Upper lobe of left lung (tissue), 6 donors: ENCODE data around the gene GEMIN2. TPM values are rescaled to one million over a fixed set of nuclear protein-coding genes. Genes with fewer than 3 reads are reported as not detected.
"Not testable (repeated sequence)": the region's sequence is repeated elsewhere in the genome, so short reads cannot be mapped to it uniquely, and the experiment has no call there.

Source experiments
- ATAC-seq, 2 donors: fragments of 200-7000 bp; cut with Tn5 transposase; one replicate each; pipeline ENCODE4 v1.9.1; 2022; ENCODE audit warnings: mild to moderate bottlenecking in 2 of 2, moderate library complexity in 2 of 2; ENCODE audit not compliant: low FRiP score in 2 of 2
- DNase-seq, 2 donors: peaks; one replicate each; pipeline ENCODE4 v3.0.0-alpha.2; 2019 to 2020
- H3K27ac ChIP-seq, 4 donors: fragments of 200-600 bp; sonication (generic); one replicate each; pipeline ENCODE4 v1.5.1; 2016 to 2019
- H3K27me3 ChIP-seq, 4 donors: fragments of 200-600 bp; sonication (generic); one replicate each; pipeline ENCODE4 v1.5.1; 2017 to 2019
- H3K36me3 ChIP-seq, 4 donors: fragments of 200-600 bp; sonication (generic); one replicate each; pipeline ENCODE4 v1.5.1; 2016 to 2019
- H3K4me1 ChIP-seq, 4 donors: fragments of 200-600 bp; sonication (generic); one replicate each; pipeline ENCODE4 v1.5.1; 2018 to 2019
- H3K4me3 ChIP-seq, 4 donors: fragments of 200-600 bp; sonication (generic); one replicate each; pipeline ENCODE4 v1.5.1; 2017 to 2019; ENCODE audit warnings: mild to moderate bottlenecking in 2 of 4, moderate library complexity in 1 of 4
- H3K9me3 ChIP-seq, 4 donors: fragments of 200-600 bp; sonication (generic); one replicate each; pipeline ENCODE4 v1.5.1; 2018 to 2019
- CTCF ChIP-seq, 6 experiments: fragments of 450-650 bp in 4 of 6; fragments of 200-600 bp in 2 of 6; sonication (generic) in 2 of 6; IDR thresholded peaks; one replicate each; pipeline ENCODE4 v1.5.1; 2016 to 2019; ENCODE audit warnings: antibody characterized with exemption in 6 of 6
- EP300 ChIP-seq, 4 donors: sonication (generic); formaldehyde crosslinking; IDR thresholded peaks; one replicate each; pipeline ENCODE4 v1.5.1; 2017; ENCODE audit warnings: antibody characterized with exemption in 4 of 4, control low read depth in 2 of 4
- POLR2A ChIP-seq, 4 donors: fragments of 450-650 bp; IDR thresholded peaks; one replicate each; pipeline ENCODE4 v1.5.1; 2016 to 2017; ENCODE audit warnings: antibody characterized with exemption in 4 of 4, mild to moderate bottlenecking in 2 of 4
- POLR2AphosphoS5 ChIP-seq, 2 donors: sonication (generic); formaldehyde crosslinking; IDR thresholded peaks; one replicate each; pipeline ENCODE4 v1.5.1; 2017; ENCODE audit warnings: antibody characterized with exemption in 2 of 2
- WGBS, 2 donors: methylation state at CpG; one replicate each; pipeline ENCODE4 v1.1.5; 2017 to 2018; 5-methylcytosine and 5-hydroxymethylcytosine counted together
- total RNA-seq, 6 donors: library from RNA; depleted of rRNA in 4 of 6; stranded (reverse); fragments of >200 nt in 4 of 6; gene quantifications; one replicate each; pipeline versions ENCODE4 v1.1.0 to v1.2.1, GENCODE V29; 2016 to 2021
- donor health status: DM: no; HTN: no; CAD: no; lungs with moderate emphysema.
- donor health status: DM: no; HTN: yes; CAD: no; lungs with severe emphysema.

GEMIN2 gene
- total RNA-seq, 6 donors from 2014 or later = 8.1 to 26.1 (median 12.8) TPM

DNA sequence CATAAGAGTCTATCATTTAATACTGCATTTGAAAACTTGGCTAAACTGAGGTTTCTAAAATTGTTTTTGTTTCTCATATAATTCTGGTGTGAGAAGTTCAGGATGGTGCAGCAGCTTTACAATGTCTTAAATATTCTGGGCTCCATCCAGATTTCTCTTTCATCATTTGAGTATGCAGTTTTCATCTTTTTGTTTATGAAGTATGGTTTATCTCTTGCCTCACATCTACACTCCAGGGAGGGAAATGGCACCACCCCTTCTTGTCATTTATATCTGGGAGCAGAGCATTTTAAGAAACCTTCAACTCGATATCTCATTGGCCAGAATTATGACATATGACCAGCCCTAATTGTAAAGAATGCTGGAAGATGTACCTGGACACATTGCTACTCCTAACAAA lies 24.3 kb downstream of the GEMIN2 start:
- TF ChIP-seq POLR2AphosphoS5 (IDR thresholded peaks at IDR 0.05) (no peak), CTCF (IDR thresholded peaks at IDR 0.05) (no peak), POLR2A (IDR thresholded peaks at IDR 0.05) (no peak), EP300 (IDR thresholded peaks at IDR 0.05) (no peak)
- Histone ChIP-seq H3K27me3 (no peaks in the 10 kb centered on the region), H3K4me3 (no peak overlapping the region), H3K9me3 (no peaks in the 10 kb centered on the region), H3K27ac (no peak overlapping the region), H3K36me3 (peaks cover 0 to 65% (median 8%) of the 10 kb centered on the region in 4 donors), H3K4me1 (no peaks in the 10 kb centered on the region)
- WGBS, 2 donors = 68 to 81% methylated on average over 1 of the region's 1 CpG
- no peak for DNase-seq
- no peak for ATAC-seq

DNA sequence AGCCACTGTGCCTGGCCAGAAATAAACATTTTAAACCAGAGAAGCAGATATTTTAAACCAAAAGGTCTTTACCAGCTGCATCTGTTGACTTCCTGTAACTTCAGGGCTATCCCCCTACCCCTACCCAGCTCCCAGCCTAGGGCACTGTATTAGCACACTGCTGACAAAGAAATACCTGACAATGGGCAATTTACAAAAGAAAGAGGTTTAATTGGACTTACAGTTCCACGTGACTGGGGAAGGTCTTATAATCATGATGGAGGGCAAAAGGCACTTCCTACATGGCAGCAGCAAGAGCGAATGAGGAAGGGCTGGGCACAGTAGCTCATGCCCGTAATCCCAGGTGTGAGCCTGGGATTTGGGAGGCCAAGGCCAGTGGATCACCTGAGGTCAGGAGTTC lies 26.0 kb downstream of the GEMIN2 start:
- no peak overlapping the region for H3K27ac ChIP-seq
- no peak overlapping the region for H3K4me3 ChIP-seq
- H3K4me1 ChIP-seq = no peaks in the 10 kb centered on the region
- peaks cover 0 to 48% (median 3%) of the 10 kb centered on the region in 4 donors for H3K36me3 ChIP-seq
- H3K9me3 ChIP-seq = no peaks in the 10 kb centered on the region
- WGBS, 2 donors = 92 to 100% methylated on average over 3 of the region's 3 CpGs
- H3K27me3 ChIP-seq = no peaks in the 10 kb centered on the region
- no peak for TF ChIP-seq CTCF (IDR thresholded peaks at IDR 0.05)
- no peak for TF ChIP-seq POLR2A (IDR thresholded peaks at IDR 0.05)
- TF ChIP-seq EP300 (IDR thresholded peaks at IDR 0.05) = no peak
- TF ChIP-seq POLR2AphosphoS5 (IDR thresholded peaks at IDR 0.05) = no peak
- DNase-seq = no peak
- ATAC-seq = no peak

DNA sequence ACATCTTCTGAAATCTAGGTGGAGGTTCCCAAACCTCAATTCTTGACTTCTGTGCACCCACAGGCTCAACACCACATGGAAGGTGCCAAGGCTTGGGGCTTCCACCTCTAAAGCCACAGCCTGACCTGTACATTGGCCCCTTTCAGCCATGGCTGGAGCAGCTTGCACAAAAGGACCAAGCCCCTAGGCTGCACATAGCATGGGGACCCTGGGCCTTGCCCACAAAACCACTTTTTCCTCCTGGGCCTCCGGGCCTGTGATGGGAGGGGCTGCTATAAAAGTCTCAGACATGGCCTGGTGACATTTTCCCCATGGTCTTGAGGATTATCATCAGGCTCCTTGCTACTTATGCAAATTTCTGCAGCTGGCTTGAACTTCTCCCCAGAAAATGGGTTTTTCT lies 27.5 kb downstream of the GEMIN2 start:
- H3K36me3 ChIP-seq = peaks cover 0 to 42% (median 3%) of the 10 kb centered on the region in 4 donors
- not testable (repeated sequence) for H3K27ac ChIP-seq, H3K4me1 ChIP-seq, DNase-seq, H3K4me3 ChIP-seq, ATAC-seq, H3K9me3 ChIP-seq, H3K27me3 ChIP-seq
- WGBS, 2 donors = 78 to 89% methylated on average over 1 of the region's 1 CpG

DNA sequence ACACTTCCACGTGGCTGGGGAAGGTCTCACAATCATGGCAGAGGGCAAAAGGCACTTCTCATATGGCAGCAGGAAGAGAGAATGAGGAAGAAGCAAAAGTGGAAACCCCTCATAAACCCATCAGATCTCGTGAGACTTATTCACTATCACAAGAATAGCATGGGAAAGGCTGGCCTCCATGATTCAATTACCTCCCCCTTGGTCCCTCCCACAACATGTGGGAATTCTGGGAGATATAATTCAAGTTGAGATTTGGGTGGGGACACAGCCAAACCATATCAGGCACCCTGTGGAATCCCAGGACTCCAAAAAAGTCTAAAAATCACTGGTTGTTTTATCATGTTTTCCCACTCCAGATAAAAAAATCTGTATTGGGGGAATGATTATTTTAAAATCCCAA lies 29.1 kb downstream of the GEMIN2 start:
- DNase-seq, H3K4me3 ChIP-seq, H3K4me1 ChIP-seq, H3K9me3 ChIP-seq, H3K27me3 ChIP-seq, ATAC-seq, H3K27ac ChIP-seq: not testable (repeated sequence)
- 68 to 69% methylated on average over 2 of the region's 2 CpGs for WGBS, 2 donors
- peaks cover 0 to 40% (median 6%) of the 10 kb centered on the region in 4 donors for H3K36me3 ChIP-seq

DNA sequence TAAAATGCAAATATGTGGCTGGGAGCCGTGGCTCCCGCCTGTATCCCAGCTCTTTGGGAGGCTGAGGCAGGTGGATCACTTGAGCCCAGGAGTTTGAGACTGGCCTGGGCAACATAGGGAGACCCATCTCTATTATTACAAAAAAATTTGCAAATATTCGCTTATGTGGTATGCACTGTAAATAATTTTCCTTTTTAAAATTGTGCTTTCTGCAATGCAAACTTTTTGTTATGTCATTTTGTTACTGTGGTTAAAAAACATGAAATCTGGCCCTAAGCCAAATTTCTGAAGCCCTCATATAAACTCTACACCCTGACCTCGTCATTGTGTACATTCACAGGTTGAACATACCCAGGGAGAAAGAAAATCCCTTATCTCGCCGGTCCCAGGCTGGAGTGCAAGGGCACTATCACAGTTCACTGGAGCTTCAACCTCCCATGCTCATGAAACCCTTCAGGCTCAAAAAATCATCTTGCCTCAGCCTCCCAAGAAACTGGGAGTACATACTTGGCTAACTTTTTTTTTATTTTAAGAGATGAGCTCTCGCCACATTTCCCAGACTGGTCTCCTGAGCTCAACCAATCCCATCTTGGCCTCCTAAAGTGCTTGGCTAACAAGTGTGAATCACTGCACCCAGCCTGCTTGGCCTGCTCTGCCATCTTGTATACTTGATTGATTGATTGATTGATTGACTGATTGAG lies 31.3 kb downstream of the GEMIN2 start:
- H3K4me1 ChIP-seq = no peaks in the 10 kb centered on the region
- no peak overlapping the region for H3K27ac ChIP-seq
- 76 to 84% methylated on average over 7 of the region's 7 CpGs for WGBS, 2 donors
- H3K4me3 ChIP-seq = no peak overlapping the region
- no peak for TF ChIP-seq EP300 (IDR thresholded peaks at IDR 0.05)
- TF ChIP-seq CTCF (IDR thresholded peaks at IDR 0.05) = no peak
- no peak for TF ChIP-seq POLR2AphosphoS5 (IDR thresholded peaks at IDR 0.05)
- no peak for TF ChIP-seq POLR2A (IDR thresholded peaks at IDR 0.05)
- no peak for ATAC-seq
- H3K9me3 ChIP-seq = no peaks in the 10 kb centered on the region
- no peaks in the 10 kb centered on the region for H3K27me3 ChIP-seq
- no peak for DNase-seq
- H3K36me3 ChIP-seq = peaks cover 6 to 43% (median 21%) of the 10 kb centered on the region in 4 donors

GRCh38 chr14:39154594-39155189 lies 40.6 kb downstream of the GEMIN2 start:
- no peak overlapping the region for H3K27ac ChIP-seq
- no peak overlapping the region for H3K4me3 ChIP-seq
- no peak for ATAC-seq
- no peak for DNase-seq
- TF ChIP-seq EP300 (IDR thresholded peaks at IDR 0.05) (no peak), POLR2A (IDR thresholded peaks at IDR 0.05) (no peak), POLR2AphosphoS5 (IDR thresholded peaks at IDR 0.05) (no peak), CTCF (IDR thresholded peaks at IDR 0.05) (no peak)
- no peaks in the 10 kb centered on the region for H3K4me1 ChIP-seq
- WGBS, 2 donors = 89% methylated on average over 9 of the region's 9 CpGs
- peaks cover 30 to 97% (median 50%) of the 10 kb centered on the region in 4 donors for H3K36me3 ChIP-seq
- H3K27me3 ChIP-seq = no peaks in the 10 kb centered on the region
- no peaks in the 10 kb centered on the region for H3K9me3 ChIP-seq
